Endometrial microvascular endothelial cells (primary cell): ENCODE data around the gene APRT. TPM values are rescaled to one million over a fixed set of nuclear protein-coding genes. Genes with fewer than 3 reads are reported as not detected.
"Not testable (repeated sequence)": the region's sequence is repeated elsewhere in the genome, so short reads cannot be mapped to it uniquely, and the experiment has no call there.

Source experiments
- in situ Hi-C: cut with HindIII; loops from 2 replicates; pipeline ENCODE4 v1.10.0; 2017; ENCODE audit warnings: low sequenced_read_pairs, low pct_unique_long_range_greater_than_20kb; ENCODE audit errors: inconsistent ontology term
- total RNA-seq: library from RNA; depleted of rRNA; stranded (reverse); fragments of >200 nt; gene quantifications from one replicate; pipeline ENCODE4 v1.2.3, GENCODE V29; 2015; ENCODE audit errors: inconsistent ontology term

The APRT gene
- total RNA-seq, 1 donor from 2014 or later: 253 TPM

DNA sequence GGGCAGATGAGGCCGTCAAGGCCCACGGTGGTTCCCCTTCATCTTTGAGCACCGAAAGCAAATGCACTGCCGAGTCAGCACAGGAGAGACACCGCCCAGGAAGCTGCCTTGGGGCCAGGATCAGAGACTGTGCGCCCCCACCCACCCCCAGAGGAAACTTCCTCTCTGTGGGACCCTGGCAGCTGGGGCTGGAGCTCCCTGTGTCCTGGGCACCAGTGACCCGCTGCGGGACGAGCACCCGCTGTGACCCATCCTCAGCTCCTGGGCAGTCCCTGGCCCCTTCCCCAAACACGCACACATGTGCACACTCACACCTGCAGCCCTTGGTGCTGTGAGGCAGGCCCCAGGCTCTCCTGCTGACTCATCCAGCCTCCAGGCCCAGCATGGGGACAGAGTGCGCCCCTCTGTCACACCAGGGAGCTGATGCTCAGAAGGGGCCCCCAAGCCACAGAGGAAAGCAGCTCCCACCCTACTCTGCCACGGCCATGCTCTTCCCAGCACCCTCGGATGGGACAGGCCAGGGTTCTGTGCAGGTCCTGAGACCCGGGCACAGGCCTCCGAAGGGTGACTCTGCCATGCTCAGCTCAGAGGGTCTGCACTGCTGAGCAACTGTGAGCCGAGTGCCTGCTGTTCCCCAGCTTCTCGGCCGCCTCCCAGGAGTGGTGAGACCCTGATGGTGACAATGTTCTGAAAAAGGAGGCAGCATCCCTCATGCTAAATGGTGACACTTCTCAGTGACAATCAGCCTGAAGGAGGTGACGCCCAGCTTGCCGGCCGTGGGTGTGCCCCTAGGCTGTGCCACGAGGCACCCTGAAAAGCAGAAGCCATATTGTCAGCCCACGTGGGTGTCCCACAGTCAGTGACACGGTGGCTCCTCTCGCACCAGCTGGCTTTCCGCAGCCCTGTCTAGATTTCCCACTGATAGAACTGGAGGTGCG lies 30.3 kb downstream of the APRT start:
- in situ Hi-C loops: no loop called here

DNA sequence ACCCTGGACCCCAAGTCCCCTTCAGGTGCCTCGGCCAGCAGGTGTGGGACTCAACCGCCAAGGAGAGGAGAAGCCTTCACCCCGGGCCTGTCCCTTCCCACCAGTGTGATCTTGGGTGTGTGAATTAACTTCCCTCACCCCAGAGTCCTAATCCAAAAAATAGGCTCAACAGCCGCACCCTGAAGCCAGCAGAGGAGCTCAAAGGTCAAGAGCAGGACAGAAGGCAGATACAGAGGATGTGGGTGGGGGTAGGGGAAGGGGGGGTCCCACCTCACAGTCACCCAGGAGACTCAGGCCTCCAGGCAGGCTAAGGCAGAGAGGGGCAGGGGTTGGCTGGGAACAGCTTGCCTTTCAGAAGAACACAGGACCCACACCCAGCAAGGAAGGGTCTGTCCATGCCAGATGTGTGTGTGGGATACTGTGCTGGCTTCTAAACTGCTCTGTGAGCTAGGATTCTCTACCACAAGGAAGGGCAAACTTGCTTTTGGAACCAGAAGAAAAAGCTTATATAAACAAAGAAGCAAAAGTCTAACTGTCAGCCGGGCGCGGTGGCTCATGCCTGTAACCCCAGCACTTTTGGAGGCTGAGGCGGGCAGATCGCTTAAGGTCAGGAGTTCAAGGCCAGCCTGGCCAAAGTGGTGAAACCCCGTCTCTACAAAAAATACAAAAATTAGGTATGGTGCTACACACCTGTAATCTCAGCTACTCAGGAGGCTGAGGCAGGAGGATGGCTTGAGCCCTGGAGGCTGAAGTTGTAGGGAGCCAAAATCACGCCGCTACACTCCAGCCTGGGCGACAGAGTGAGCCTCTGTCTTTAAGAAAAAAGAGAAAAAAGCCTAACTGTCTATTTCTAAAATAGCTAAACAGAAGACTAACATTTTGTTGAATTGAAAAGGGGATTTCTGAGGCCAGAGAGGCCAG lies 31.3 kb downstream of the APRT start:
- in situ Hi-C loops: no loop called here

DNA sequence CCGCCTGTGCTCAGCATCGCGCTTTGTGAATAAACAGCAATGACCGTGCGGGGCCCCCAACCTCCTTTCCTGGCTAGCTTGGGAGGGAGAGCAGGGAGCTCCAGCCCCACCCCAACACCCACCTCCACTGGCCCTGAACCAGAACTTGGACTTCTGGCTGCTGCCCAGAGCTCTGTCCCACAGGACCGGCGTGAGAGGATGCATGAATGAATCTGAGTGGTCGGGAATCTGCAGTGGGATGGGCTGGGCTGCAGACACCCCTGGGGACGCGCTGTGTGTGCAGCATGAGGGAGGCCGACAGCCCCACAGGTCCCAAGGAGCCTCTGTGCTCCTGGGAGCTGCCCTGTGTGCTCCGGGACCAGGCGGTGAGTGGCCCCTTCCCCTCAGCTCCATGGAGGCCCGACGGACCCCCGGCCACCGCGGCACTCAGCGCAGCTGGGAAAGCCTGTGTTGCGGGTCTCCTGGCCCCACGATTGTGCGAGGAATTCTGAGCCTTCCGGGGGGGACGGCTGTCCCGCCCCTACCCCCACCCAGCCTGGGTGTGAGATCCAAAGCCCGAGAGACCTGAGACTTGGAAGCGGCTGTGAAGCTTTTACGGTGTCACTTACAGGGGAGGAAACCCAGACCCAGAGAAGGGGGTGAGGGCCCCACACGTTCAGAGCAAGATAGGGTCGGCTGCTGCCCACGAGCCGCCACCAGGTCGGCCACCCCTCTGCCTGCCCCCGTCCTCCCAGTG lies 32.2 kb downstream of the APRT start:
- in situ Hi-C loops: no loop called here

DNA sequence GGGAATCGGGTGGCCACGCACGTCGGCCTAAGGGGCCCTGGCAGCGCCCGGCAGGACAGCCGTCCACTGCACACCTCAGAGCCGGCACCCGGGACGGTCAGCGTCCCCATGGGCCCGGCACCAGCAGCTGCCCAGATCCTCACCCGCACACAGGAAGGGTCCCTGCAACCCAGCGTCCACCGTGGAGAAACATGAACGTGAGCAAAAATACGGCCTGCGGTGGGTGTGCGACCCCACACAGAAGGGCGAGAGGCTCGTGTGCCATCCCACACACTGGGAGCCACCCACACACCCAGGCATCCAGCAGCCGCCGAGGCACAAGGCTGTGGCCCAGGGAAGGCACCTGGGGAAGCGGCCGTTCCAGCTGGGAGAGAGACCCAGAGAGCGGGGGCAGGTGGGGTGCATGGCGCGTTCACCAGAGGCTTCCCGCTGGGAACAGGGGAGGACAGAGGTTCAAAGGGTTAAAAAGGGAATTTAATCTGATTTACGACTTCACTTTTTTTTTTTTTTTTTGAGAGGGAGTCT lies 33.1 kb downstream of the APRT start:
- in situ Hi-C loops: no loop called here

DNA sequence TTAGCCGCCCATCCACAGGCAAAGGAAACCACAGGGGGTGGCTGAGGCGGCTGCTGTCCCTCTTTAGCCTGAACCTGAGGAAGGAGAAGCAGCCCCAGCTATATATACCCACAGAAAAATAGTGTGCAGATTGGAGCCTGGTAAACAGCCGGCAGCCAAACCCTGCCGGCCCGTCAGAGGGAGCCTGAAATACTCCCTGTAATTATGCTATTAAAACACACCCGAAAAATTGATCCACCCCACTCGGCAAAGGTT lies 33.5 kb downstream of the APRT start:
- in situ Hi-C loops: no loop called here

DNA sequence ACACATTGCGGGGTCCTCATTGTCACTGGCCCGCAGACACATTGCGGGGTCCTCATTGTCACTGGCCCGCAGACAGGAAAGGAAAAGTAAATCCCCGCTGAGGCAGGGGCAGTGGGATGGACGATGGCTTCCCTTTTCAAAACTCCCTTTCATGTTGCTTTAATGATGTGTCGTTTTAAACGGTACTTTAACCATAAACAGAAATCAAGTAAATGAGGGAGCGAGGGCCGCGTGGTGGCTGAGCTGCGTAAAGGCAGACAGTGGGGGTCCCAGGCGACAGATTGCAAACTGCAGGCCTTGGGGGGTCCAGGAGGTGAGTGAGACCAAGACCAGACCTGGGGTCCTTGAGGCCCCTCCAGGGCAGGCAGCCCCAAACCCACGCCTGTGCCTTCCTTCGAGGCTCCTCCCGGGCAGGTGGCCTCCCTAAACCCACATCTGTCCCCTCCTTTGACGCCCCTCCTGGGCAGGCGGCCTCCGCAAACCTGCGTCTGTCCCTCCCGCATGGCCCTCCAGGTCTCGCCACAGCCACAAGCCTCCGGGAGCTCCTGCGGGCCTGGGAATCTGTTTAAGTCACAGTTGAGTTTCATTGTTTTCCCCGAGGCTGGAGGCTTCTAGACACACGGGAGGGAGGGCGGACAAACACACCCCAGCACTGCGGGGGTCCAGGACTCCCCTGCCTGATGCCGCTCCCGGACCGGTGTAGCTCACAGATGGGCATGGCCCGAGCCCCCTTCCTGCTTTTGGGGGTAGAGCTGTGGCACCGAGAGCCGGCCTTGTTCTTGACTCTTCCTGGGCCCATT lies 34.1 kb downstream of the APRT start:
- in situ Hi-C loops: no loop called here

DNA sequence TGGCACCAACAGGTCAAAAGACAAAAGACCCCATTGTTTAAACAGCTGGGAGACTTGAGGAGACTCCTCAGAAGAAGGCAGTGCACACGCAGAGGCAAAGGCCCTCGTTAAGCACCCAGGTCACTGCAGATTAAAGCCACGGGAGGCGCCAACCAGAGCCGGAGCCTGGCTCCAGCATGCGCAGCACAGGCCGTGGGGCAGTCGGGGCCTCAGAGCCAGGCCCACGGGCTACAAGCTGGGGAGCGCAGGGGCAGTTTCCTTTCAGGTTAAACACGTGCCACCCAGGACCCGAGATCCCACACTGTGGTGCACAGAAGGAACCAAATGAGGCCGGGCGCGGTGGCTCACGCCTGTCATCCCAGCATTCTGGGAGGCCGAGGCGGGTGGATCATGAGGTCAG lies 35.9 kb downstream of the APRT start:
- in situ Hi-C loops: no loop called here

DNA sequence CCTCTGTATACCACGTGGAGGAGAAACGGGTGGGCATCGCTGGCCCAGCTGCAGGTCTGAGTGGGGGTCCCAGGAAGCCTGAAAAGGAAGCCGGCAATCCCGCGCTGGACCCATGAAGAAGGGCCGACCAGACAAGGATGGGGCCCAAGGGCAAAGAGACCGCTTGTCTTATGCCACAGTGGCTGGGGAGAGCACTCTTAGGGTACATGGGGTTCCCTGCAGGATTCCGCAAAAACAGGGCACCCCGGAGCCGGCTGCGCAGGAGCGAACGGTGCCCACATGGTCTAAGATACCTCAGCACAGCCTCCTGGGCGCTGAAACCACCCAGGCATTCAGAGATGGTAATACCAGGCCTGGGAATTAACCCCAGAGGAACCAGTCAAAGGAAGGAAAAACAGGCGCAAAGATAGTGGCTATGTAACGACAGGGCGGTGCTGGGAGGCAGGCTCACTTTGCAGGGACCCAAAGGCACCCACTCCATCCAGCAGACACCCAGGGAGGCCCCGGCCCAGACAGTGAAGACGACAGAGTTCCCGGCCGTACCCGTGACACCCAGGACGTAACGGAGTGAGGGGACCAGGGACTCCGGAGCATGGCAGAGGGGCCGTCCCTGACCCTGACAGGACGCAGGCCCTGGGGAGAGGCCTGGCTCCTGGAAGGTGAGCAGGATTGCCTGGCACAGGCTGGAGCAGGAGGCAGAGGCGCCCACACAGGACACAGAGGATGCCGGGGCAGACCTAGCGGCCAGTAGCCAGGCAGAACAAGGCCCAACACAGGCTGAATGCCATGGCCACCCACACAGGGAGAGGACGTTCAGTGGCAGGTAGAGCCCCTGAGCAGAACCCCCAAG lies 37.0 kb downstream of the APRT start:
- in situ Hi-C loops: no loop called here

DNA sequence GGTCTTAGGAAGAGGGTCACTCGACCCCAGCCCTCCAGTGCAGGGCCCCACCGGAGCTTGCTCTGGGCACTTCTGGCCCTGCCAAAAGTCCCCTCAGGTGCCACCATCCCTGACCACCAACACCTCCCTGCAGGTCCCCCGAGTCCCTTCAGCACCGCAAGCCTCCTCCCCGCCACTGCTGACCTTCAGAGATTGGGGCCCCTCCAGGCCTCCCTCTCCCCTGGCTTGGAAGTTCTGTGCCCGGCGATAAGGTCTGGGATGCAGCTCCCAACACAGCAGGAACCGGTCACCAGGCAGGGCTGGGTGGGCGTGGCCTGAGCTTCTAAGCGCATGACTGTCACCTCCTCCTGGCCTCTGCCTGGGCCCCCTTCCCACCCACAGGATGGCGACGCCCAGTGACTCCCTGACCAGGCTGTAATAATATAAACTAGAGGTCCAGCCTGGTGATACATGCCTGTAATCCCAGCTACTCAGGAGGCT lies 37.9 kb downstream of the APRT start:
- in situ Hi-C loops: no loop called here

DNA sequence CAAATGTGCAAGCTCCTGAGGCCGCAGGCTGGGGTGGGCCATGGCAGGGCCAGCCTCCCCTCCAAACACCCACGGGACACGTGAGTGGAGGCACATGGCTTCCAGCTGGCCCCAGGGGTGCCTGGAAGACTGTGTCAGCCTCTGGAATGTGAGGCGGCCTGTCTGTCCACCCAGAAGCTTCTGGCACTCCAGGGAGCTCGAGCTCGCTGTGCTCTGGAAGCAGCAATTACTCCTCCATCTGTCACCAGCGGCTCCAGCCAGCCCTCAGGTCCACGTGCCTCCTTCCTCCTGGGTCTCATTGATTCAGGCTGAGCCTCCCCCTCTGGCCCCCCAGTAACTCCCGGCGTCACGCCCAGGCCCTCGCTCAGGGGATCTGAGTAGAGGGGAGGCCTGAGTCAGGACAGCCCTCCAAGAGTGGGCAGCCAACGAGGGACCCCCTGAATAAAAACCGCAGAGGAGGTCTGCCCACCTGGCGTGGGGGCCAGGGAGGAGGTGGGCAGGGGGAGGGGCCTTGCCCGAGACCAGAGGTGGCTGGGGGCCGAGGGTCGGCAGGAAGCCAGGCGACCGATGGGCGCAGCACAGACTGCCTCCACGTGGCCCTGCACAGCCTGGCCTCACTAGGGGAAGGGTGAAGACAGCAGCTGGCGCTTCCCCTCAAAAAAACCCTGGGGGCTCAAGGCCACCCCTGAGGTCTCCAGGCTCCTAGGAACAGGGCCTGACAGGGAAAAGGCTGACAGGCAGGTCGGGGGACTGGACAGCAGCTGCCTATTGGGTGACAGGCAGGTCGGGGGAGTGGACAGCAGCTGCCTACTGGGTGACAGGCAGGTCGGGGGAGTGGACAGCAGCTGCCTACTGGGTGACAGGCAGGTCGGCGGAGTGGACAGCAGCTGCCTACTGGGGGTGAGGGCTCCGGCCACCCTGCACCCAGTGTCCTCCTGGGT lies 38.6 kb downstream of the APRT start:
- in situ Hi-C loops: no loop called here

DNA sequence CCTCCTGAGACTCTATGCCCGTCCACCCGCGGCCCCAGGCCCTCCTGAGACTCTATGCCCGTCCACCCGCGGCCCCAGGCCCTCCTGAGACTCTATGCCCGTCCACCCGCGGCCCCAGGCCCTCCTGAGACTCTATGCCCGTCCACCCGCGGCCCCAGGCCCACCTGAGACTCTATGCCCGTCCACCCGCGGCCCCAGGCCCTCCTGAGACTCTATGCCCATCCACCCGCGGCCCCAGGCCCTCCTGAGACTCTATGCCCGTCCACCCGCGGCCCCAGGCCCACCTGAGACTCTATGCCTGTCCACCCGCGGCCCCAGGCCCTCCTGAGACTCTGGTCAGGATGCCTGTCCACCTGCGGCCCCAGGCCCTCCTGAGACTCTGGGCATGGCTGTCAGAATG lies 39.9 kb downstream of the APRT start:
- in situ Hi-C loops: not testable (repeated sequence)

DNA sequence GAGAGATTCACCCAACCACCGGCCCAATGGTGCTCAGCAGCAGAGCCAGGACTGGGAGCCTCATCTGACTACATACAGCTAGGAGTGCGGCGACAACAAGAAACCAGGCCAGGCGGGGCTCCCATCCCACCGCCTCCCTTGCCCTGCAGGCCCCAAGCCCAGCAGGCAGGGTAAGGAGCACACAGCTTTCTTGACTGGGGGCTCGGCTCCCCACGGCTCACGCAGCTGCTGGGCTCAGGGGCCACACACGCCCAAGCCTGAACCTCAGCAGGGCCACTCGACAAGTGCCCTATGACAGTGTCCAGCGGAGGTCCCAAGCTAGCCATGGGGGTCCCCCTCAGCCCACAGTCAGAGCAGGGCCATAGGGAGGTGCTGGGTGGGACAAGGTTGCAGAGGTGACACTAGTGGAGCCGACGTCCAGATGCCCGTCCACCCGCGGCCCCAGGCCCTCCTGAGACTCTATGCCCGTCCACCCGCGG lies 40.4 kb downstream of the APRT start:
- in situ Hi-C loops: no loop called here

DNA sequence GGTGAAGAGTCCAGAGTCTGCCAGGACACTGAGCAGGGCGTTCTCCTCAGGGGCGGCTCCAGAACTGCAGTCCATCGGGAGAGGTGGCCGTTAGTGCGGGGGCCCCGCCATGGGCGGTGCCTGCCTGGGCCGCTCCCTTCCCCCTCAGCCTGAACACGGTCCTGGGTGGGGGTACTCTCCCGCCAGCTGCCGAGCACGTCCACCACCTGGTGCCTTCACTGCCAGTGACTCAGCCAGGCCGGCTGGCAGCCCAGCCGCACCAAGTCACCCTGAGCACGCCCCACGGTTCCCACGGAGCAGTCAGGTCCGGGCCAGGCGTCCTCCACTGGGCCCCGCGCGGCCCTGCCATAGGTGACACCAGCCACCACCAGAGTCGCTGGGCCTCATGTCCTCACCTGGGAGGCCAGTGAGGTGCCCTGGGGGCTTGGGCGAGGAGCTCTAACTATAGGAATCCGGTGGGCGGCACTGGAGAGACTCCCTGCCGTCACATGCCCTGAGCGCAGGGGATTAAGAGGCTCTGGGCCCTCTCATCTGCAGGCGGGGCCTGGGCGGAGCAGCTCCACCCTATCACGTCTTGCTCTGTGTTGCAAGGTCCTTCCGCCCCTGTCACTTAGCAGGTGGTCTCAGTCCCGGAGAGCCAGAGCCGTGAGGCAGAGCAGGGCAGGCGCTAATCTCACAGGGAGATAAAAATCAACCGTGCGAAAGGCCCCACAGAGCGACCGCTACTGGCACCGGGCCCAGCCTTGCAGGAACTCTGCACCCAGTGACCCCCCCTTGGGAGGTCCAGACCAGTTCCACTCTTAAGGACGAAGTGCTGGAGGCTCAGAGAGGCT lies 41.1 kb downstream of the APRT start:
- in situ Hi-C loops: no loop called here

DNA sequence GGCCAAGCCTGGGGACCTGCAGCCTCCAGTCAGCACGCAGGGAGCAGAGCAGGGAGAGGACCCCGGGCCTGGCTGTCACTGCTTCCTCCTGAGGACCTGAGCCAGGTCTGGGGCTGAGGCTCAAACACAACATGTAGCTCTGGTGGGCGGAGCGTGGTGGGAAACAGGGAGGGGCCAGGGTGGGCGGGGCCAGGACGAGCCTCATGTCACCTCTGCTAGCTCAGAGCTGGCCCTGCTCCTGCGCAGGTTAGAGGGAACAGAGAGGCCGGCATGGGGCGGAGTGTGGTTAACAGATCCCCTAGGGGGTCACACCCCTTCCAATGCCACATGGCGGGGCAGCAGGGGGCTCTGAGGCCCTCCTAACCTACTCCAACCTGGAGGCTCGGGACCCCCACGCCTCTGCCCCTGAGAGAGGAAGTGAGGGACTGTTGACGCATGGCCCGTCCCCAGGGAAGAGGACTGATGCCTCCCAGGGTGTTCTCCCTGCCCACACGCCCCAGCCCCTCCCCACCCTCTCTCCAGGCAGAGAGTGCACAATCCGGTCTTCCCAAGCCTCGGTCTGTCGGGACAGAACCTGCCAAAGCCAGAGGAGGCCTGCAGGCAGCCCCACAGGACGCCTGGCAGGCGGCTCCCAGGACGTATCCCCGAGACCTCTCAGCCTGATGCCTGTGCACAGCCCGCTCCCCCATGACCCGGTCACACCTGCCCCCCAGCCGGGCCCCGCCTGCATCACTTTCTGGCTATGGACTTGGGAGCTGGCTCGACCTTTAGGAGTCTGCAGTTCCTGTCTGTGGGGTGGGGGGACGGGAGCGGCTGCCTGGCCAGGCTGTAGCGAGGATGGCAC lies 41.9 kb downstream of the APRT start:
- in situ Hi-C loops: no loop called here
